K562 (cell line): ENCODE results near the gene WNT7A. TPM values are rescaled to one million over a fixed set of nuclear protein-coding genes. Genes with fewer than 3 reads are reported as not detected.

Experiments
- ATAC-seq: fragments of 200-7000 bp; cut with Tn5 transposase; 3 replicates; pipeline ENCODE4 v1.9.1; 2020; ENCODE audit warnings: moderate library complexity
- BruUV-seq: library from RNA; stranded (reverse); fragments of 400-500 nt; replicated peaks from 2 replicates; lab custom pipeline; 2021; lab: Mats Ljungman, UMichigan
- CTCF ChIA-PET: fragments of 300-600 bp; formaldehyde crosslinking; extraction: SDS; loops from one replicate; lab custom pipeline; 2021; ENCODE audit warnings: low intra/inter-chr PET ratio; lab: Yijun Ruan, JAX
- POLR2A ChIA-PET: fragments of 300-600, 350-650 bp; sonication (Branson Sonifier 250); formaldehyde crosslinking; extraction: SDS; loops from one replicate; lab custom pipeline; 2021; ENCODE audit warnings: antibody characterized with exemption, inconsistent platforms; lab: Yijun Ruan, JAX
- DNase-seq, 4 experiments: peaks; one replicate each; pipeline versions ENCODE4 v3.0.0 to v3.0.0-alpha.2; 2011 to 2018; ENCODE audit warnings: low spot score in 3 of 4, mixed read lengths in 3 of 4; ENCODE audit errors: extremely low read depth in 1 of 4
- FAIRE-seq: peaks from 2 replicates; lab custom pipeline; 2011; peaks lifted over from hg19 to GRCh38; lab: Jason Lieb, UNC
- H2AFZ ChIP-seq: 2 replicates; pipeline ENCODE4 v1.6.0; 2011; ENCODE audit warnings: low read depth, low read length, control low read depth, inconsistent platforms
- H3K27ac ChIP-seq: fragments of 200-600 bp; 3 replicates; pipeline ENCODE4 v1.8.0; 2011; ENCODE audit warnings: low read depth, mild to moderate bottlenecking, control low read depth, inconsistent platforms, low read length, moderate library complexity, mixed read lengths; ENCODE audit errors: extremely low read depth
- H3K27me3 ChIP-seq, 2 experiments: fragments of 300-600 bp in 1 of 2; 2 replicates in 1 of 2; 3 replicates in 1 of 2; pipeline versions ENCODE4 v1.6.0 to v1.8.0; 2011; ENCODE audit warnings: inconsistent platforms in 2 of 2, low read length in 2 of 2, mild to moderate bottlenecking in 1 of 2, mixed read lengths in 1 of 2, moderate library complexity in 1 of 2; ENCODE audit not compliant: control insufficient read depth in 2 of 2, insufficient read depth in 2 of 2
- H3K36me3 ChIP-seq: fragments of 300-600 bp; 3 replicates; pipeline ENCODE4 v1.8.0; 2011; ENCODE audit warnings: mild to moderate bottlenecking, low read length, inconsistent platforms; ENCODE audit not compliant: control insufficient read depth, insufficient read depth
- H3K4me1 ChIP-seq, 2 experiments: fragments of 200-600 bp in 1 of 2; replicated peaks in 1 of 2; 2 replicates in 1 of 2; 3 replicates in 1 of 2; pipeline versions ENCODE4 v1.5.1 to v1.8.0; 2011; ENCODE audit warnings: inconsistent platforms in 2 of 2, low read length in 2 of 2, mild to moderate bottlenecking in 1 of 2, mixed read lengths in 1 of 2, moderate library complexity in 1 of 2; ENCODE audit not compliant: control insufficient read depth in 2 of 2, insufficient read depth in 2 of 2
- H3K4me2 ChIP-seq: 2 replicates; pipeline ENCODE4 v1.6.1; 2011; ENCODE audit warnings: low read length, control low read depth, inconsistent platforms, mixed read lengths; ENCODE audit not compliant: insufficient read depth
- H3K4me3 ChIP-seq: fragments of 200-600 bp; sonication (generic), shearing (Covaris generic); 2 replicates; pipeline ENCODE4 v1.5.1; 2016; ENCODE audit warnings: control low read depth, inconsistent platforms
- H3K79me2 ChIP-seq: fragments of 200-600 bp; 3 replicates; pipeline ENCODE4 v1.8.0; 2011; ENCODE audit warnings: low read length, inconsistent platforms; ENCODE audit not compliant: control insufficient read depth, insufficient read depth
- H3K9ac ChIP-seq, 2 experiments: 2 replicates each; pipeline versions ENCODE4 v1.6.0 to v1.6.1; 2011; ENCODE audit warnings: low read depth in 2 of 2, low read length in 2 of 2, control low read depth in 1 of 2, inconsistent platforms in 1 of 2, mild to moderate bottlenecking in 1 of 2, mixed read lengths in 1 of 2; ENCODE audit not compliant: insufficient read depth in 1 of 2
- H3K9me1 ChIP-seq: one replicate; pipeline ENCODE4 v1.6.0; 2011; ENCODE audit warnings: inconsistent platforms, mild to moderate bottlenecking, low read length, moderate library complexity; ENCODE audit not compliant: control insufficient read depth, insufficient read depth
- H3K9me3 ChIP-seq: replicated peaks from 2 replicates; pipeline ENCODE4 v1.5.1; 2011; ENCODE audit warnings: low read depth, low read length, inconsistent platforms; ENCODE audit not compliant: control insufficient read depth, insufficient read depth
- H4K20me1 ChIP-seq: replicated peaks from 2 replicates; pipeline ENCODE4 v1.6.1; 2011; ENCODE audit warnings: low read length, inconsistent platforms, mixed read lengths; ENCODE audit not compliant: control insufficient read depth, insufficient read depth
- ARID1B ChIP-seq: fragments of 450-650 bp; IDR thresholded peaks from 2 replicates; pipeline ENCODE4 v1.6.1; 2016; ENCODE audit warnings: antibody characterized with exemption, mild to moderate bottlenecking, inconsistent platforms
- CGGBP1 ChIP-seq: fragments of 250-450 bp; sonication (Bioruptor Pico); IDR thresholded peaks from 2 replicates; pipeline ENCODE4 v1.9.0; 2021; ENCODE audit warnings: mild to moderate bottlenecking
- EZH2 ChIP-seq: IDR thresholded peaks from 2 replicates; pipeline ENCODE4 v1.6.1; 2012; ENCODE audit warnings: low read depth, mild to moderate bottlenecking, inconsistent platforms, low read length, borderline replicate concordance
- HLTF ChIP-seq: fragments of 450-650 bp; IDR thresholded peaks from 2 replicates; pipeline ENCODE4 v1.6.1; 2016
- KHSRP ChIP-seq: fragments of 450-650 bp; IDR thresholded peaks from 2 replicates; pipeline ENCODE4 v1.6.1; 2017
- NEUROD1 ChIP-seq: fragments of 150-350 bp; IDR thresholded peaks from 2 replicates; pipeline ENCODE4 v1.6.1; 2014; ENCODE audit warnings: borderline replicate concordance, low read length, low read depth; ENCODE audit not compliant: partially characterized antibody
- POLR3G ChIP-seq: IDR thresholded peaks from 2 replicates; pipeline ENCODE4 v1.6.1; 2011; ENCODE audit not compliant: insufficient read length, insufficient replicate concordance; ENCODE audit errors: extremely low read depth
- PURB ChIP-seq: sonication (generic); formaldehyde crosslinking; IDR thresholded peaks from 2 replicates; pipeline ENCODE4 v1.9.0; 2021; ENCODE audit warnings: low read depth, mild to moderate bottlenecking, missing genetic modification reagents
- SOX6 ChIP-seq: fragments of 450-650 bp; IDR thresholded peaks from 2 replicates; pipeline ENCODE4 v1.6.1; 2014; ENCODE audit warnings: mild to moderate bottlenecking
- SRSF9 ChIP-seq: fragments of 200-400 bp; formaldehyde crosslinking; IDR thresholded peaks from 2 replicates; pipeline ENCODE4 v1.6.1; 2017; ENCODE audit warnings: low read depth, low read length, borderline replicate concordance
- THAP12 ChIP-seq: fragments of 250-450 bp; sonication (Bioruptor Pico); IDR thresholded peaks from 2 replicates; pipeline ENCODE4 v1.9.0; 2021; ENCODE audit warnings: mild to moderate bottlenecking, inconsistent platforms
- ZC3H4 ChIP-seq: sonication (generic); formaldehyde crosslinking; IDR thresholded peaks from 2 replicates; pipeline ENCODE4 v1.9.0; 2021; ENCODE audit warnings: missing genetic modification reagents, borderline replicate concordance
- ZKSCAN8 ChIP-seq: fragments of 200-800 bp; sonication (Bioruptor generic); IDR thresholded peaks from 2 replicates; pipeline ENCODE4 v1.6.1; 2016; ENCODE audit warnings: missing genetic modification characterization, missing compliant biosample characterization
- ZNF212 ChIP-seq: fragments of 450-650 bp; formaldehyde crosslinking; IDR thresholded peaks from 2 replicates; pipeline ENCODE4 v1.4.0; 2020; ENCODE audit warnings: mild to moderate bottlenecking
- ZNF639 ChIP-seq, 2 experiments: fragments of 200-800 bp in 1 of 2; sonication (Bioruptor generic) in 1 of 2; sonication (generic) in 1 of 2; formaldehyde crosslinking in 1 of 2; IDR thresholded peaks in 1 of 2; conservative IDR thresholded peaks in 1 of 2; 2 replicates each; pipeline versions ENCODE4 v1.5.0 to v1.6.1; 2016 to 2020; ENCODE audit warnings: missing compliant biosample characterization in 1 of 2, missing genetic modification characterization in 1 of 2, missing genetic modification reagents in 1 of 2
- ZSCAN29 ChIP-seq: fragments of 450-650 bp; IDR thresholded peaks from 2 replicates; pipeline ENCODE4 v1.6.1; 2017
- WGBS: fragments of 100-300 bp; shearing (Covaris generic); methylation state at CpG from one replicate; pipeline ENCODE4 v1.1.6; 2016; ENCODE audit warnings: low coverage, mixed read lengths; ENCODE audit not compliant: insufficient coverage; ENCODE audit errors: missing lambda C conversion rate; 5-methylcytosine and 5-hydroxymethylcytosine counted together
- in situ Hi-C: fragments of 300-500 bp; cut with MboI; formaldehyde crosslinking; loops from 4 replicates; pipeline ENCODE4 v1.15.0; 2018; ENCODE audit warnings: inconsistent platforms, mixed read lengths
- intact Hi-C: fragments of 100-400 bp; cut with micrococcal nuclease; formaldehyde crosslinking; loops from 2 replicates; pipeline ENCODE4 v1.14.2; 2022
- polyA plus RNA-seq, 8 experiments: library from polyadenylated mRNA; depleted of rRNA in 4 of 8; stranded (reverse) in 5 of 8; unstranded in 3 of 8; fragments of >200 nt; fragmentation: Nextera tagmentation in 2 of 8; fragmentation: Illumina TruSeq in 1 of 8; extraction: Ambion mirVana in 2 of 8; extraction: Trizol in 1 of 8; gene quantifications; 2 replicates each; pipeline versions ENCODE4 v1.2.1 to v1.2.3, GENCODE V29; 2011 to 2014; ENCODE audit warnings: inconsistent platforms in 1 of 8, missing spikeins in 1 of 8
- total RNA-seq, 7 experiments: library from RNA; depleted of rRNA in 6 of 7; stranded (reverse); fragments of >200 nt in 6 of 7; fragmentation: Illumina TruSeq in 2 of 7; extraction: Trizol in 2 of 7; gene quantifications; 2 replicates each; pipeline versions ENCODE4 v1.2.1 to v1.2.3, GENCODE V29; 2011 to 2021; ENCODE audit warnings: low replicate concordance in 1 of 7

WNT7A gene
- total and polyA plus RNA-seq, 9 of the 15 experiments (the other 6 are each of a cell fraction or from before 2014, with no cell fraction given) = 0.03 TPM; not detected in 8

GRCh38 chr3:13796701-13797460 is 83.0 kb downstream of the WNT7A start:
- H3K27me3 ChIP-seq = peaks cover 52 to 88% of the 10 kb centered on the region in 2 experiments
- no peaks in the 10 kb centered on the region for H3K79me2 ChIP-seq
- ChIA-PET CTCF (no interaction called here), POLR2A (no interaction called here)
- H3K9ac ChIP-seq = no peak overlapping the region
- no peak for ATAC-seq
- FAIRE-seq = no peak
- no peak overlapping the region for H2AFZ ChIP-seq
- H3K4me3 ChIP-seq = no peak overlapping the region
- no peaks in the 10 kb centered on the region for H3K9me1 ChIP-seq
- peaks cover 8% of the 10 kb centered on the region for H4K20me1 ChIP-seq
- H3K4me1 ChIP-seq = peaks cover 0 to 10% of the 10 kb centered on the region in 2 experiments; a peak in 1 of 5 replicates
- no TSS peak for BruUV-seq
- DNase-seq = no peak
- under 1% methylated on average over 15 of the region's 15 CpGs for WGBS
- no peaks in the 10 kb centered on the region for H3K9me3 ChIP-seq
- intact Hi-C loops (no loop called here), in situ Hi-C loops (no loop called here)
- H3K27ac ChIP-seq = no peak overlapping the region
- H3K4me2 ChIP-seq = no peak overlapping the region
- TF ChIP-seq ZKSCAN8 (CRISPR knock-in tag) = no peak
- TF ChIP-seq KHSRP = no peak
- no peak for TF ChIP-seq SRSF9
- TF ChIP-seq ZNF639 (CRISPR knock-in tag; conservative IDR thresholded peaks at IDR 0.05 in 1 of 2, IDR thresholded peaks at IDR 0.05 in 1 of 2) = no peak
- no peak for TF ChIP-seq CGGBP1
- no peak for TF ChIP-seq ZC3H4 (CRISPR knock-in tag)
- TF ChIP-seq ARID1B = no peak
- no peak for TF ChIP-seq THAP12 (CRISPR knock-in tag)
- TF ChIP-seq SOX6 = no peak
- no peak for TF ChIP-seq EZH2
- no peak for TF ChIP-seq PURB
- no peak for TF ChIP-seq ZSCAN29
- no peak for TF ChIP-seq HLTF
- TF ChIP-seq POLR3G = no peak
- no peak for TF ChIP-seq NEUROD1
- no peak for TF ChIP-seq ZNF212 (CRISPR knock-in tag)
- no peaks in the 10 kb centered on the region for H3K36me3 ChIP-seq
